Activated CD8-positive, alpha-beta memory T cell treated with anti-CD3 and anti-CD28 coated beads, Interleukin-2, amount 50 U/mL, for 1 hour (primary cell): ENCODE data around the gene AURKAIP1.
A peak's percentile ranks its signal among the peaks of the same experiment; 100 is the strongest.

Source experiments
- DNase-seq: peaks from one replicate; pipeline ENCODE4 v3.0.0-alpha.2; 2020; ENCODE audit errors: extremely low read depth

Gene AURKAIP1

GRCh38 chr1:1333551-1334241 is 41.3 kb downstream of the AURKAIP1 start:
- no peak for DNase-seq

- DNase-seq: no peak
Observed at GRCh38 chr1:1332774-1333480, 42.1 kb downstream of the AURKAIP1 start.

- no peak for DNase-seq
Observed at GRCh38 chr1:1332031-1332755, 42.8 kb downstream of the AURKAIP1 start.

GRCh38 chr1:1331068-1331965 is 43.7 kb downstream of the AURKAIP1 start, which contains the start of gene TAS1R3:
Gene TAS1R3, plus strand, starts transcription at chr1:1331280. Its CDS starts 66 bp downstream, at chr1:1331346.
- no peak for DNase-seq

GRCh38 chr1:1330366-1331067 is 44.5 kb downstream of the AURKAIP1 start:
- no peak for DNase-seq

GRCh38 chr1:1329304-1330210 is 45.5 kb downstream of the AURKAIP1 start:
- DNase-seq: no peak

GRCh38 chr1:1328254-1328653 is 46.8 kb downstream of the AURKAIP1 start:
- DNase-seq: no peak

GRCh38 chr1:1327291-1327690 is 47.7 kb downstream of the AURKAIP1 start:
- no peak for DNase-seq

GRCh38 chr1:1326075-1326605 is 48.9 kb downstream of the AURKAIP1 start:
- DNase-seq: no peak

- no peak for DNase-seq
Observed at GRCh38 chr1:1325288-1326074, 49.5 kb downstream of the AURKAIP1 start.

- DNase-seq: peak; percentile 88
Observed at GRCh38 chr1:1324524-1325287, 50.3 kb downstream of the AURKAIP1 start, which contains the start of the genes CPTP and INTS11. Gene CPTP, plus strand, starts transcription at chr1:1324802. Its CDS starts 2,109 bp downstream, at chr1:1326911. Gene INTS11, minus strand, starts transcription at chr1:1324660. Its CDS starts 52 bp downstream, at chr1:1324608.

- DNase-seq: no peak
Observed at GRCh38 chr1:1324084-1324523, 50.9 kb downstream of the AURKAIP1 start.
